ENCODE data around the gene EZH1.
A peak's percentile ranks its signal among the peaks of the same experiment; 100 is the strongest.
"Not testable (repeated sequence)": the region's sequence is repeated elsewhere in the genome, so short reads cannot be mapped to it uniquely, and the experiment has no call there.

The EZH1 gene

DNA sequence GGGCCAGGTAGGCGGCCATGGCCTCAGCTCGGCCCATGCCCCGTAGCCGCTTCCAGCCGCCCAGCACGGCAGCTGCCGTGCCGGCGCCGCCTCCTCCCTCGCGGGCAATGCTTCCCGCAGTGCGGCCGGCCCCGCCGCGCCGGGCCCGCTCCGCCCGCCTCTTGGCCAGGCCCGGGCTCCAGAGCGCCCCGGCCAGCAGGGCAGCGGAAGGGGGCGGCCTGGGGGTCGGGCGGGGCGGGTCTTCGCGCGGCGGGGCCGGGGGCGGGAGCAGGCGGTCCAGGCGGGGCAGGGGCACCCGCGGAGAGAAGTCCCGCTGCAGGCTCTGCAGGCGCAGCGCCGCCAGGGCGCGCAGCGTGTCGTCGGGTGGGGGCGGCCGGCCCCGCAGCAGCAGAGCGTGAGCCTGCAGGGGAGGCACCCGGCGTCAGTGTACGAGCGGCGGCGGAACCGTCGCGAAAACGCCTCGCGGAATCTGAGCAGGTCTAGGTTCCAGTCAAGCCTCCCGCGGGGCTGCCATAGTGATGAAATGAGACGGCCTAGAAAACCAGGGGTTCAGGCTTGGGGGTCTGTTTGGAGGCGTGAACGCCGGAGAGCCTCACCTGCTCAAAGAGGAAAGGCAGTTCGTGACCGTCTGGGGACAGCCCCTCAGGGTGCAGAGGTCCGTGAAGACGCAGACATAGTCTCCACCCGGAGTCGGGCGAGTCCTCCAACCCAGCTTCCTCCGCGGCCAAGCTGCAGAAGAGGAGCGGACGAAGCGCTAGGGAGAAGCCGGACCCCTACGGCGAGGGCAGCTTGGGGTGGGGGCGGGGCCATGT, 74.7 kb downstream of the EZH1 start:
- DNase-seq (ENCODE audit: low spot score): no peak

DNA sequence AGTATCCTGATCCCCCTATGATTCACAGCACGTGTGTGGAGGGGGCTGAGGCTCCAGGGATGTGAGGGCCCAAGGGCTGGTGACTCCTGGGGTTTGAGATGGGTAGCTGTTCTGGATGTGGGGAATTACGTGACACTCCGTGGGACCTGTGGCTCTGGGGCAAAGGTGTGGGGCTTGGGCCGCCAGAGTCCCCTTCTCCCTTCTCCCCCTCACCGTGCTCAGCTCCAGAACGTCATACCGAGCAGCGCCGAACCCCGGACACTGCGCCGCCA, 75.2 kb downstream of the EZH1 start:
- no peak for DNase-seq (ENCODE audit: low spot score)

DNA sequence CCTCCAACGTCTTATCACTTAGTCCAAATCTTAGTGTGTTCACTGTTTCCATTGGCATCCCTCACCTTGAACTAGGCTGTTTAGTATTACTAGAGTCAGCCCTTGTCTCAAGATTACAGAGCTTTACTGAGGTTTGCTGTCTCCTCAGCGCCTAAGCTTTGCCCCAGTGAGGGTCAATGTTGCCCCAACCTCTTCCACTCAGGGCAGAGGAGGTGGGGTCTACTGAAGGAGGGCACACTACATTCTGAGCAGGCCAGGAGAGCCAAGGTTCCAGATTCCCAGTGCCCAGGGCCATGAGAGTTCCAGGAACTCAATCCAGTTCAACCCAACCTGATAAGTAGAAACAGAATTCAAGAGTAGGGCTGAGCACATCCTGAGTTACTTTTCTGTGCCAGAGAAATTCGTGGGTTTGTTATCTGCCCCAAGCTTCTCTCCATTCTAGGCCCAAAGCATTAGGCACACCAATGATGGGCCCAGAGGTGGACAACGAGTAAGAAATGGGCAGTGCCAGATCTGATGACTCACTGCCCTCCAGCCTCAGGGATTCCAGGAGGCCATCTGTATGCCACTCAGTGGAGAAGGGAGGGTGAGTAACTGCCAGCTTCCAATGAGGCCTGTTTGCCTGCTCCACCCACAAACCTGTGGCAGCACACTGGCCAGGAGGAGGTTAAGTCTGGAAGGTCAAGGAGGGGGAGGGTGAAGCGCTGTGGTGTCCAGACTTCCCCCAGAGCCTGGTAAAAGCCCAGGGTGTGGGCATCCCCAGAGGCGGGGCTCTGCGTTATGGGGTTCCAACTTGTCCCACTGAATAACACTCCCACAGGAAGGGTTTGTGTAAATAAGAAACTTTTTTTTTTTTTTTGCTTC, 77.5 kb downstream of the EZH1 start:
- no peak for DNase-seq (ENCODE audit: low spot score)

DNA sequence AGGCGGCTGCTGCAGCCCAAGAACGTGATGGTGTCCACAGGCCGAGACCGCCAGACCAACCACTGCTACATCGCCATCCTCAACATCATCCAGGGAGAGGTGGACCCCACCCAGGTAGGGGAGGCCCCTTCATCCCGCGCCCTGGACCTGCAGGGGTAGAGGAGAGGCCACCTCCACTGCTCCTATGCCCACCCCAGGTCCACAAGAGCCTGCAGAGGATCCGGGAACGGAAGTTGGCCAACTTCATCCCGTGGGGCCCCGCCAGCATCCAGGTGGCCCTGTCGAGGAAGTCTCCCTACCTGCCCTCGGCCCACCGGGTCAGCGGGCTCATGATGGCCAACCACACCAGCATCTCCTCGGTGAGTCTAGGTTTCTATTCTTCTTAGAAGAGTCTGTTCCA, 78.7 kb downstream of the EZH1 start:
- DNase-seq (ENCODE audit: low spot score): not testable (repeated sequence)

DNA sequence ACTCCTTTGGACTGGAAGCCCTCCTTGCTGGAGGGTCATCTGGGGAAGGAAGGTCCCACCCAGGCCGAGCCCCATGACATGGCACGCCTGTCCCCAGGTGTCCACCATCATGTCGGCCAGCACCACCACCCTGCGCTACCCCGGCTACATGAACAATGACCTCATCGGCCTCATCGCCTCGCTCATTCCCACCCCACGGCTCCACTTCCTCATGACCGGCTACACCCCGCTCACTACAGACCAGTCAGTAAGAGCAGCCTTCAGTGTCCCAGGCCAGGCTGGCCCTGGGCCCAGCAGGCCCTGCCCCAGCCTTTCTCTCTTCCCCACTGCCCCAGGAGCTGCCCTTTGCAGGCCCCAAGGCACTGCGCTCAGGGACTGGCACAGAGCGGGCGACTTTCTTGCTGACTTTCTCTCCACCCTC, 79.2 kb downstream of the EZH1 start:
- no peak for DNase-seq (ENCODE audit: low spot score)

DNA sequence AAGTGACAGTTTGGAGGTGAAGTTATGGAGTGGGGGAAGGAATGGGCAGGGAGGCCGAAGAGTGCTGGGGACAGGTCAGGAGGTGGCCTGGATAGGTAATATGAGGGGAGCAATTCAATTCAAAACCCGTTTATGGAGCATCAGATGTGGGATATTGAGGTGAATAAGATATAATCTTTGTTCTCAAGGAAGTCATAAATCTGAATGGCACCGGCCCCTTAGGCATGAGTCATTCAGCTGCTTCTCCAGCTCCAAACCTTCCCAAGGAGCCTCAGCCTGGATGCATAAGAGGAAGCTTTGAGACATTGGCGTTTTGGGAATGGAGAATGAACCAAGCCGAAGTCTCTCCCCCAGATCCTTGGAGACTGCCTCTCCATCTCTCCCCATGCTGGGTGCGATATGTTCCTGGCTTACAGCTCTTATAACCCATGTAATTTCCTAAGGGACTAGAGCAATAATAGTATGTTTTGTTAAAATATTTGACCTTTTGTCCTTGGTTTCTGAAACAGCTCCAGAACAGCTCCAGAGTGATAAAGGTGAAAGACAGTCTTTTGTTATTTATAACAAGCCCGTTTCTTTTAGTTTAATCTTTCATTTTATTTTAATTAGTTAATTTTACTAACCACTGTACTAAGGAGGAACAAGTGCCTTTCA, 84.0 kb downstream of the EZH1 start:
- DNase-seq (ENCODE audit: low spot score): no peak

DNA sequence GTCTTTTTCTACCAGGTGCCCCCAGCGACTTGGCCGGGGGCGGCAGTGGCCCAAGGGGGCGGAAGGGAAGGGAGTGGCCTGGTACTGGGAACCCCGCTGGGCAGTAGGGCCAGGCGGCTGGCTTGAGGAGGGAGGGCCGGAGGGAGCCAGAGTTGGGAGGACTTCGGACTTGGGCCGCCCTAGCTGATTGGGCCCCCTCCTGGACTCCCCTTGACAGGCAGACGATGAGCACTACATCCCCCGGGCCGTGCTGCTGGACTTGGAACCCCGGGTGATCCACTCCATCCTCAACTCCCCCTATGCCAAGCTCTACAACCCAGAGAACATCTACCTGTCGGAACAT, 84.9 kb downstream of the EZH1 start:
- DNase-seq (ENCODE audit: low spot score): not testable (repeated sequence)

DNA sequence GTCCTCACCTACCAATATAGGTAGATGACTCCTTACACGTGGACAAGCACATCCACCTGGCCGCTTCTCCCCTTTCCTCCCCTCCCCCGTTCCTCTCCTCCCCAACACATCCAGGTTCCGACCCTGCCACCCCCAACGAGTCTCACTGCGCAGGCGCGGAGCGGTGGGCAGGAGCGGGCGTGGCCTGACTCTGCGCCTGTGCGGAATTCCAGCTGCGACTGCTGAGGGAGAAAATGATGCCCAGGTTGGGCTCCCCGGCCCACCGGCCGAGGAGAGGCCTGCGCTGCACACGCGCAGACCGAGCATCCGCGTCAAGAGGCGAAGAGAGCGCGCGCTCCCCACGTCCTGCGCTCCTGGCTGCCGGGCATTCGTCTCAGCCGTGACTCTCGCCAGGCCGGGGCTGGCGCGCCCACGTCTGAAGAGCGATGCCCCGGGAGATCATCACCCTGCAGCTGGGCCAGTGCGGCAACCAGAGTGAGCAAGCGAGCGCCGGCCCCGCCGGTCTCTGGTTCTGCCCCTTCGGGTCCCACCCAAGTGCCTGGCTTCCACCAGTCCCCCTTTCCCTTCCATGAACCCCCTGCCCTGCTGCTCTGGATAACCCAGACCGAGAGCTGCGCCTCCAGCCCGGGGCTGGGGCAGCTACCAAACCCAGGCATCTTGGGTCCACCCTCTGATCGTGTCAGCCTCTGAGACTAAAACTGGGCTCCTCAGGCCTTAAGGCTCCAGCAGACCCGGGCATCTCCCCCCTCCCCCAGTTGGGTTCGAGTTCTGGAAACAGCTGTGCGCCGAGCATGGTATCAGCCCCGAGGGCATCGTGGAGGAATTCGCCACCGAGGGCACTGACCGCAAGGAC, 85.5 kb downstream of the EZH1 start, which contains the start of gene TUBG2:
Gene TUBG2 (plus strand): TSS at position 206 of the 853 bp plus-strand sequence. CDS start 220 bp downstream, at position 426.
- peak; percentile 70 for DNase-seq (ENCODE audit: low spot score)

DNA sequence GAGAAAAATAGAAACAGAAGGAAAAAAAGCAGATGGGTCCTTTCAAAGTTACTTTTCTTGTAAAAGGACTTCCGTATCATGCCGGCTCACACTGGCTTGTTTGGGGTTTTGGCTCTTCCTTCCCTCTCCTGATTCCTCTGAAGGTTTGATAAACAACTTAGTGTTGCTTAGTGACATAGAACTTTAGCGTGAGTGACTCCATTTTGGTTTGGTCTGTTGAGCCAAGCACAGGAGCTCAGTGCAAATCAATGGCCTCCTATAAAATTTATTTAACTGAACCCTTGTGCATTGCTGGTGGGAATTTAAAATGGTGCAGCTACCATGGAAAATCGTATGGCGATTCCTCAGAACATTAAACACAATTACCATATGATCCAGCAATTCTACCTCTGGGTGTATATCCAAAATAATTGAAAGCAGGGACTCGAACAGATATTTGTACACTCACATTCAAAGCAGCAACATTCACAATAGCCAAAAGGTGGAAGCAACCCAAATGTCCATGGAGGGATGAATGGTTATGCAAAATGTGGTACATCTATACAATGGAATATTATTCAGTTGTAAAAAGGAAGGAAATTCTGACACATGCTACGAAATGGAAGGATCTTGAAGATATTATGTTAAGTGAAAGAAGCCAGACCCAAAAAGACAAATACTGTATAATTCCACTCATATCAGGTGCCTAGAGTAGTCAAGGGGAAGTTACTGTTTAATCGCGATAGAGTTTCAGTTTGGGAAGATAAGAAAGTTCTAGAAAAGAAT, 86.8 kb downstream of the EZH1 start:
- DNase-seq (ENCODE audit: low spot score): no peak

DNA sequence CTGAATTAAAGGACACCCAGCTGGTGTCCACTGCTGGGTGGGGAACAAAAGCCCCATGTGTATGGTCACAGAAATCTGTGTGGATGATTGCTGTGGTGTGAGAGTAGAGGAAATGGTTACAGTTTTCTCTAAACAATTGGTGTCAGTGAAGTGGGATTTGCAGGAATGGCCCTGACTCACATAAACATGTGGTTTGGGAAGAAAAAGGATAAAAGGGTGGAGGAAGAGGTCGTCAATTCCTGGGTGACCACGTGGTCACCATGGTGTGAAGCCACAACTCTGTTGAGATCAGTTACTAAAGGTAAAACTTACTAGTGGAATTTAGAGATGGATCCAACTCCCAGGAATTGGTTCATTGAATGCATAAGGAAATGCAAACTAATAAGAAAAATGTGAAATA, 89.3 kb downstream of the EZH1 start:
- DNase-seq (ENCODE audit: low spot score): no peak

DNA sequence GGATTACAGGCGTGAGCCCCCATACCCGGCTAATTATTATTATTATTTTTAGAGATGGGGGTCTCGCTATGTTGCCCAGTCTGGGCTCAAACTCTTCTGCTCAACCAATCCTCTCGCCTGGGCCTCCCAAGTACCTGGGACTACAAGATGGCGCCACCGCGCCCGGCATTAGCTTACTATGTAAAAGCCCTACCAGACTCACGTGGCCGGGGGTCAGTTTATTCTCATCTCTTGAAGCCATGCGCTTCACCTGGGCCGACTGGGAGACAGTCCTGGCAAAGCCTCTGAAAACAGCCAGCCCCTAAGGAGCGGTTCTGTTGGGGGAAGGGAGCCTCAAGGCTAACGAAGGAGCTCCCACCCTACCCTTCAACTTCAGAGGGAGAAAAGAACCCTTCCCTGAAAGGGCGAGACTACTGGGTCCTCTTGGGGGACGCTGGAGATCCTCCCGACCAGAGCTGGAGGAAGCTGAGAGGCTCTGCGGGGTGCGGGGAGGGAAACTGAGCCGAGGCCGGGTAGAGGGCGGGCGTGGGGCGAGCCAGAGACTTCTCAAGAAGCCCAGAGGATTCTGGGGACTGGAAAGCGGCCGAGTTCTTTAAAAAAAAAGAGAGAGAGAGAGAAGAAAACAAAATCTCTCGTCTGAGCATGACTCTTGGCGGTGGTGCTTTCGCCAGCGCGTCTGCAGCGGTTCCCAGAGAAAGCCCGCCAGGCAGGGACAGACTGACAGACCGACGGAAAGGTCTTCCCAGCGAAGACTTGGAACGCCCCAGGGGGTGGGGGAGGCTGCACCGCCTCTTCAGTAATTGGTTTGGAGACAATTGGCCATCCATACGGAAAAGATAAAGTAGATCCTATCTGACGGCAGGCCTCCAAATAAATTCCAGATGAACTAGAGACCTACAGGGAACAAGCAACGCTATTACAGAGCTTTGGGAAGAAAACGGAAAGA, 91.4 kb downstream of the EZH1 start:
- DNase-seq (ENCODE audit: low spot score): no peak

DNA sequence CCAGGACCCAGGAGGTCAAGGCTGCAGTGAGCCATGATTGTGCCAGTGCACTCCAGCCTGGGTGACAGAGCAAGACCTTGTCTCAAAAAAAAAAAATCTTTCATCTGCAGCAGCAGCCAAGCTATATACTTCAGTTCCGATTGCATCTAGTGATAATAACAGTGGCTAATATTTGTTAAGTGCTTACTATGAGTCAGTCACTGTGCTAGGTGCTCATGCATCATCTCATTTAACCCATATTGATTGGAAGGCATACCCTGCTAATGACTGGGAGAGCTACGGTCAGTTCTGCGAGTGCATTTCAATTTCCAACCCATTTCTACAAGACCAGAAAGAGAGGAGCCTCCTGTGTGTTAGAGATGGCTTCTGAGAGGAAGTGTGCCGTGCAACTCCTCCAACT, 93.4 kb downstream of the EZH1 start:
- no peak for DNase-seq (ENCODE audit: low spot score)
